HG02870 (cell line): ENCODE data around the gene TMEM151B.
A peak's percentile ranks its signal among the peaks of the same experiment; 100 is the strongest.

Experiments used
- ATAC-seq: cut with Tn5 transposase; IDR thresholded peaks from one replicate; pipeline ENCODE4 v1.9.1; 2021; ENCODE audit warnings: mild to moderate bottlenecking, moderate library complexity; ENCODE audit not compliant: unreplicated experiment

The TMEM151B gene

DNA sequence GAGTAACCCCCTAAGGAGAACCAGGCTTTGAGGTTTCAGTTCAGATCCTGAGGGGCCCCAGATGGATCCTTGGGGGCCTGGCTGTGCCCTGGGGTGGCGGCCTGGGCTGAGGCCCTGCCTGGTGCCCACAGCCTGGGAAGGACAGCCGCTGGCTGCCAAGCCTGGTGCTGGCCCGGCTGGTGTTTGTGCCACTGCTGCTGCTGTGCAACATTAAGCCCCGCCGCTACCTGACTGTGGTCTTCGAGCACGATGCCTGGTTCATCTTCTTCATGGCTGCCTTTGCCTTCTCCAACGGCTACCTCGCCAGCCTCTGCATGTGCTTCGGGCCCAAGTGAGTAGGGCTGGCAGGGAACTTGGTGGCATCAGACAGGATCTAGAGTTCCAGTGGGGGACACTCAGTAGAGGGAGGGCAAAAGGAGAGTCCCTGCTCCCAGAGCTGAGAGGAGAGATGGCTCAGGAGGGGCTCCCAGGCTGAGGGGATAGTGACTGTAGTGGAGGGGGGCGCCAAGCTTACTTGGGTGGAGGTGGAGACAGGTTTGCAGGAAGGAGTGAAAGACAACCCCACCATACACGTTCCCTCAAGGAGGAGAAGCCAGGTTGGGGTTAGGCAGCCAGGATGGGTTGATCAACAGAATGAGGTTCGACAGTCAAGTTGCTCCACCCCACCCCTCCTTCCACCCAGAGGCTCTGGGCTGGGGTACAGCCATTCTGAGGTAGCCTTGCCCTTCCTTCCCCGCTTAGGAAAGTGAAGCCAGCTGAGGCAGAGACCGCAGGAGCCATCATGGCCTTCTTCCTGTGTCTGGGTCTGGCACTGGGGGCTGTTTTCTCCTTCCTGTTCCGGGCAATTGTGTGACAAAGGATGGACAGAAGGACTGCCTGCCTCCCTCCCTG lies 37.3 kb upstream of the TMEM151B start:
- ATAC-seq: no peak

DNA sequence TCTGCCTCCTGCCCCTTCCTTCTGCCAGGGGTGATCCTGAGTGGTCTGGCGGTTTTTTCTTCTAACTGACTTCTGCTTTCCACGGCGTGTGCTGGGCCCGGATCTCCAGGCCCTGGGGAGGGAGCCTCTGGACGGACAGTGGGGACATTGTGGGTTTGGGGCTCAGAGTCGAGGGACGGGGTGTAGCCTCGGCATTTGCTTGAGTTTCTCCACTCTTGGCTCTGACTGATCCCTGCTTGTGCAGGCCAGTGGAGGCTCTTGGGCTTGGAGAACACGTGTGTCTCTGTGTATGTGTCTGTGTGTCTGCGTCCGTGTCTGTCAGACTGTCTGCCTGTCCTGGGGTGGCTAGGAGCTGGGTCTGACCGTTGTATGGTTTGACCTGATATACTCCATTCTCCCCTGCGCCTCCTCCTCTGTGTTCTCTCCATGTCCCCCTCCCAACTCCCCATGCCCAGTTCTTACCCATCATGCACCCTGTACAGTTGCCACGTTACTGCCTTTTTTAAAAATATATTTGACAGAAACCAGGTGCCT lies 36.6 kb upstream of the TMEM151B start:
- ATAC-seq: no peak

DNA sequence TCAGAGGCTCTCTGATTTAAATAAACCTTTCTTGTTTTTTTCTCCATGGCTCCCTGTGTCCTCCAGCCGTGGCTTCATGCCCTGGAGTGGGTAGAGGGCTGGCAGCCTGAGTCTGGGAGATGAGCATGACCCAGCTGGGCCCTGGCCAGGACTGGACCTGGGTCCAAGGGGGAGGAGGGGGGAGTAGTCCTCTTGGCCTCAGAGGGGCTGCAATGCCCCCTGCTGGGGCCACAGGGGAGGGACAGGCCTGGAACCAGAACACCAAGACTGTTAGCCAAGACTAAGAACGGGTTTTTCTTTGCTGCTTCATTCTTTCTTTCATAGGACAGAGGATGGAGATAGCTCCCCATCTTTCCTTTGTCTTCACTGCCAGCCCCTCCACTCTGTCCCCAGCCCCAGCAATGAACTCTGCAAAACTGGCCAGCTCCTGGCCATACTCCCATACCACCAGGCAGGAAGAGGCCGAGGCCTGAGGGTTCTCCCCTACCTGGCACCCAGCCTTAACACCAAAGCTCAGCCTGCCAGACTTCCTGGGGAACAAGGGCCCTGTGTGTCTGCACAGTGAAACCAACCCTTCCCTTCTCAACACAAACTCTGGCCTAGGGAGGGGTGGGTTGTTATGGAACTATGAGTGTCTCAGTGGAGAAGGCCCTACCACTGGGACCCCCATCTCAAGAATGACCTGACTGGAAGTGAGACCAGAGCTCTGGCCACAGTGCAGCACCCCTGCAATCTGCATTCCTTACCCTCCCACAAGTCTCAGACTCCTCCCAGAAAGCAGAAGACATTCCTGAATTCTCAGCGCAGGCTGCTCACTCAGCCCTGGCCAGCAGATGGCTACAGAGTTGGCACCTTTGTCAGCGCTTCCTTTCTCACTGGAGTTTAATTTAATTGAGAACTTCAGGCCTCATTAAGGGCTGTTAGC lies 35.9 kb upstream of the TMEM151B start:
- ATAC-seq: no peak

DNA sequence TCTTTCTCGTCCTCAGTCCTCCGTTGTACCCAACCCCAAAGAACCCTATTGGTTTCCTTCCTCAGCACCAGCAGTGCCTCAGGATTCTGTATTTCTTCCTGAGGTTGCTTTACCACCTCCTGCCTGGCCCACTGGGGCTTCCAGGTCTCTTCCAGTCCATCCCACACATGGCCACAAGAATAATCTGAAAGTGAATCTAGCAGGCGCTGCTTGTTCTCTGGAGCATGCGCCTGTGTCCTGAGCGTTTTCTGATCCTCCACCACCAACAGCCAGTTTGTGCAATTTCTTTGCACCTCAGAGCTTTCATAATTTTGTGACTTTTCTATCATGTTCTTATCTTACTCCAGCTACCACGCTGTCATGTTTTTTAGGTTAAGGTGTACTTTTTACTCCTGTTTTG lies 35.0 kb upstream of the TMEM151B start:
- ATAC-seq: no peak

DNA sequence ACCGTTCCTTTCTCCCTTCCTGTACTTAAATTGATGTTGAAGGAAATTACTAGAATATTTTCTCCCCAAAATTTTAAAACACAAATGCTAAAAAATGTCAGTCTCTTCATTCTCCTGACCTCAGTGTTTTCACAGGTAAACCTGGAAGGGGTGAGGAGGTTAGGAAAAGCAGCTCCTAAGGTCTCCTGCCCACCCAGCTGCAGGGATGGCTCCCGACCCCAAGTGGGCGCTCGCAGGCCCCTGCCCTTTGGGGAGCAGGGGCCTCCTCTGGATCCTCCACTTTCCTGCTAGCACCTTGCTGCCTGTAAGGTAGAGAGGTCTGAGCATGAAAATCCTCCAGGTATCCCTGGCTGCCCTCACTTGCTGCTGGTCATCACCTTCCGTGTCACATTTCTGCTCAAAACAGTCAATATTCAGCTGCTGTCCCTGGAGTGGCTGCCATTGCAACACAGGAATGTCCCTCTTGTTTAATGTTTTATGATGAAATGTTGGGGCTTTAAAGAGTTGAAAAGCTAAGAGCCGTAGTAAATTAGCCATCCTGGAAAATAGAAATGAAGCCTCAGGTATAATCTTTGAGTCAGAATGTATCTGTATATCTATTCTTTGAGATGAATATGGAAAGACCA lies 34.2 kb upstream of the TMEM151B start:
- no peak for ATAC-seq

DNA sequence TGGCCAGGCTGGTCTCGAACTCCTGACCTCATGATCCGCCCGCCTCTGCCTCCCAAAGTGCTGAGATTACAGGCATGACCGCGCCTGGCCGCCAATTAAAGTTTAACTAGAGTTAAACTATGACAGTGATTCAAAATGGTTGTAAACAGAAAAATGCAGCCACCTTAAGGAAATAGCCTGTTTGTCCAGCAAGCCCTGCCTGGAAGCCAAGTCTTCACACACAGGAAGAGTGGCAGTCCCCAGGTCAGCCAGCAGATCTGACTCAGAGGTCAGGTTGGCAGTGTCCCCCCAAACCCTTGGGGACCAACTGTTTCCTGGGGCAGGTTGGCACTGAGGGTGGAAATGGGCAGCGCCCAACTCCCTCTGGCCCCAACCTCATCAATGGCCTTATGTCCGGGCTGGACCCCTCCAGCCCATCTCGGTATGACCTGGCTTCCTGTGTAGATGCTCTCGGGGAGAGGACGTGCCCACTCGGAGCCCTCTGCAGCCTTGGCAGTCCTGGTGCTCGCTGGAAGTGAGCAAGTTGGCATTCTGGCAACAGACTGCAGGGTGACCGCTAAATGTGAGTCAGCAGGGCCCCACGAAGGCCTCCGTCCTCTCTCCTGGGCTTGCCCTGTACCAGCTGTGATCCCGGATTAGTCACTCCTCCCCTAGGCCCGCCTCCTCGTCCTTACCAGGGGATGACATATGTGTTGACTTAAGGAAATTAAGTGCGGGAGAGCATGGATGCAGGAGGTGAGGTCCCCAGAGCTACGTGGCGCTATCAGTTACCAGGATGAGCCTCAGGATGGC lies 33.0 kb upstream of the TMEM151B start:
- ATAC-seq: peak; percentile 66

GRCh38 chr6:44237813-44238433 lies 32.3 kb upstream of the TMEM151B start:
- peak; percentile 73 for ATAC-seq

DNA sequence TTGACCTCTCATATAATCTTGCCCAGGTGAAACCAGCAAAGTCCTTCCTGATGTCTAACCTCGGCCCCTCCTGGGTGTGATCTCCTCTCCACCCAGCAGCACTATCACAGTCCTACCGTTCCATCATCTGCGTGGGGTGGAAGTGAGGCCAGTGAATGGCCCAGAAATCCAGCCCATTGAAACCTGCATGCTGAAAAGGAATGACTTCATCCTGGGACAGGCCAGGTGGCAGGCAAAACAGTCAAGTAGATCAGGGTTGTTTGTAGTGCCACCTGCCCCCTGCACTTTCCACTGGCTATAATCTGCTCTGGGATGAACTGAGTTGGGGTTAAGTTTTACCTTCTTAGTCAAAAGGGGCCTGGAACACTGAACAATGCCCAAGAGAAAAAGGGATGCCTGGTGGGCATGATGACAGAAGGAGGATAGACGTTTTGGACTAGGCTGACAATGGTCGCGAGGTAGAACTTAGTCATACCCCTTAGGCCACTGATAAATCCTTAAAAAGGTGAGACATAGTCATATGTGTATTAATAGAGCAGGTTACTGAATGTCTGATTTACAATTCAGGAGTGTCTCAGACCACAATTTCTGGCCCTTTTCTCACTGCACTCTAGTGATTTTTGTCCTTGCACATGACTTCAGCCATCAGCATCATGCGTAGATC lies 31.4 kb upstream of the TMEM151B start:
- ATAC-seq: no peak

- ATAC-seq: no peak
Measured at GRCh38 chr6:44243345-44243744, 26.9 kb upstream of the TMEM151B start.

DNA sequence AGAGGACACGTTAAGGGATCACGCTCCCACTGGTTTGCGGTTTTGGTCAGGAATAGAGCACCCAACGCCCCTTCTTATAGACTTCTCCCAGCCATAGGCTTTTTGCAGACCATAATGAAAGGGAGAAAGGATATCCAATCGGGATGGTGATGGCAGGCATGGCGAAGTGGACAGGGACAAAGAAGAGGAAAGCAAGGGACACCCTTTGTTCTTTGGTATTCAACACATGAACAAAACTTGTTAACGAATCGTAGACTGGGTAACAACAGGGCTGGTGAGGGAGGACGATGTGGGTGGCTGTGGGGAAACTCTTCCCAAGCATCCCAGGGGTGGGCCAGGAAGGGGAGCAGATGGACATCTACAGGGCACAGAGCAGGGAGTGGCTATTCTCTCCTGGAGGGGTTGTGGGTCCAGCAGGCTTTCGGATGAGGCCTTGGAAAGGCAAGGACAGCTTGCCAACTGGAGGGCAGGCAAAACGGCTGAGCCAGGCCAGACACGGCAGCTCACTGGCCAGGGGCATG lies 24.8 kb upstream of the TMEM151B start:
- ATAC-seq: no peak

GRCh38 chr6:44245912-44246662 lies 24.2 kb upstream of the TMEM151B start:
- ATAC-seq: peak; percentile 46

DNA sequence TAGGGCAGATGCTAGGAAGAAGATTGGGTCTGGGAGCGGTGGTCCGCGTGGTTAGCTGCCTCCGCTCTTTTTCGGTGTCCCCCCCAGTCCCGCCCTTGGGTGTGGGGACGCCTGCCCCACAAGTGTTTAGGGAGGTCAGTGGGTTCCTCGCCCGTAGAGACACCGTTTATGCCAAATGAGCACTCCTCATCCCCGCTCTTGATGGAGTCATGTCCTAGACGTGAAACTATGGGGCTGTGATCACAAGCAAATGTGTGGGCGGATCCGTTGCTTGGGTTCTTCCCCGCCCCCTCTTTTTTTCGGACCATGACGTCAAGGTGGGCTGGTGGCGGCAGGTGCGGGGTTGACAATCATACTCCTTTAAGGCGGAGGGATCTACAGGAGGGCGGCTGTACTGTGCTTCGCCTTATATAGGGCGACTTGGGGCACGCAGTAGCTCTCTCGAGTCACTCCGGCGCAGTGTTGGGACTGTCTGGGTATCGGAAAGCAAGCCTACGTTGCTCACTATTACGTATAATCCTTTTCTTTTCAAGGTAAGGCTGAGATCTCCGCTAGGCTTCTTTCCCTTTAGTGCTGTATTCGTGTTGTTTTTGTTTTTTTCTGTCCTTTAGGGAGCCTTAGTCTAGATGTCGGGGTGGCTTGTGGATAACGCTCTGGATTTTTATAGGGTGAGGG lies 23.4 kb upstream of the TMEM151B start, which contains the start of gene HSP90AB1:
TSS of gene HSP90AB1 (plus strand) at position 439 of the 675 bp plus-strand sequence. CDS start 1,529 bp downstream, outside the sequence.
- ATAC-seq: peak; percentile 45

GRCh38 chr6:44247338-44248302 lies 22.6 kb upstream of the TMEM151B start:
- peak; percentile 23 for ATAC-seq

GRCh38 chr6:44248579-44248978 lies 21.7 kb upstream of the TMEM151B start:
- ATAC-seq: no peak

DNA sequence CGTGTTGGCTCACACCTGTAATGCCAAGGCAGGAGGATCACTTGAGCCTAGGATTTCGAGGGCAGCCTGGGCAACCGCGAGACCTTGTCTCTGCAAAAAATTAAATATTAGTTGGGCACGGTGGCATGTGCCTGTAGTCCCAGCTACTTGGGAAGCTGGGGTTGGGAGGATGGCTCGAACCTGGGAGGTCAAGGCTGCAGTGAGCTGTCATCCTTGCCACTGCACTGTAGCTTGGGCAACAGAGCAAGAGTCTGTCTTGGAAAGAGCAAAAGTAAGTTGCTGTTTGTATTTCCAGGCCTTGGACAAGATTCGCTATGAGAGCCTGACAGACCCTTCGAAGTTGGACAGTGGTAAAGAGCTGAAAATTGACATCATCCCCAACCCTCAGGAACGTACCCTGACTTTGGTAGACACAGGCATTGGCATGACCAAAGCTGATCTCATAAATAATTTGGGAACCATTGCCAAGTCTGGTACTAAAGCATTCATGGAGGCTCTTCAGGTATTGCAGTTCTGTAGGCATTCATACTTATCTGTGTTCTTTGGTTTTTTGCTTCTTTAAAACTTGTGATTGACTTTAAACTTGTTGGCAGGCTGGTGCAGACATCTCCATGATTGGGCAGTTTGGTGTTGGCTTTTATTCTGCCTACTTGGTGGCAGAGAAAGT lies 21.0 kb upstream of the TMEM151B start:
- no peak for ATAC-seq
